IMR-90 (cell line): Measurements from ENCODE around the gene PLEKHG2.

Experiments used
- BHLHE40 ChIP-seq: fragments of 150-350 bp; IDR thresholded peaks from 2 replicates; pipeline ENCODE4 v1.6.1; 2016; ENCODE audit warnings: mild to moderate bottlenecking, low read depth, low read length
- CEBPB ChIP-seq: IDR thresholded peaks from 2 replicates; pipeline ENCODE4 v1.6.1; 2012; ENCODE audit warnings: low read depth, low read length, improper control_type of control experiment
- CHD1 ChIP-seq: IDR thresholded peaks from 2 replicates; pipeline ENCODE4 v1.6.1; 2012; ENCODE audit warnings: low read depth, low read length, improper control_type of control experiment
- ELK1 ChIP-seq: fragments of 150-350 bp; IDR thresholded peaks from 2 replicates; pipeline ENCODE4 v1.6.1; 2016; ENCODE audit warnings: low read depth, mild to moderate bottlenecking, low read length, moderate library complexity, borderline replicate concordance
- FOS ChIP-seq: fragments of 150-350 bp; IDR thresholded peaks from 2 replicates; pipeline ENCODE4 v1.6.1; 2016; ENCODE audit warnings: low read depth, low read length
- MAFK ChIP-seq: IDR thresholded peaks from 2 replicates; pipeline ENCODE4 v1.6.1; 2012; ENCODE audit warnings: low read depth, low read length, improper control_type of control experiment
- MAZ ChIP-seq: IDR thresholded peaks from 2 replicates; pipeline ENCODE4 v1.6.1; 2012; ENCODE audit warnings: low read depth, mild to moderate bottlenecking, low read length, improper control_type of control experiment, moderate library complexity, borderline replicate concordance
- POLR2A ChIP-seq: IDR thresholded peaks from 2 replicates; pipeline ENCODE4 v1.6.1; 2012; ENCODE audit warnings: mild to moderate bottlenecking, low read depth, low read length
- RAD21 ChIP-seq: IDR thresholded peaks from 2 replicates; pipeline ENCODE4 v1.6.1; 2012; ENCODE audit warnings: low read length, improper control_type of control experiment
- RCOR1 ChIP-seq: IDR thresholded peaks from 2 replicates; pipeline ENCODE4 v1.6.1; 2012; ENCODE audit warnings: mild to moderate bottlenecking, low read length, improper control_type of control experiment; ENCODE audit not compliant: insufficient replicate concordance
- RFX5 ChIP-seq: IDR thresholded peaks from 2 replicates; pipeline ENCODE4 v1.8.0; 2012; ENCODE audit warnings: low read depth, mild to moderate bottlenecking, low read length, moderate library complexity
- SMC3 ChIP-seq: fragments of 150-350 bp; IDR thresholded peaks from 2 replicates; pipeline ENCODE4 v1.6.1; 2016; ENCODE audit warnings: low read depth, mild to moderate bottlenecking, antibody characterized with exemption, low read length, moderate library complexity
- TF ChIP-seq, protein P1 (sequence below): conservative IDR thresholded peaks from 2 replicates; pipeline ENCODE4 v1.5.1; 2012; ENCODE audit warnings: mild to moderate bottlenecking, low read depth, low read length, improper control_type of control experiment
- TF ChIP-seq, protein P2 (sequence below): fragments of 150-350 bp; IDR thresholded peaks from 2 replicates; pipeline ENCODE4 v1.6.1; 2017; ENCODE audit warnings: mild to moderate bottlenecking, antibody characterized with exemption, low read length, low read depth

- TF ChIP-seq ELK1 (no peak), POLR2A (no peak), RAD21 (no peak), SMC3 (no peak), FOS (no peak), MAFK (no peak), MAZ (no peak), CEBPB (no peak), RCOR1 (no peak), RFX5 (no peak), CHD1 (no peak), BHLHE40 (no peak)
- TF ChIP-seq, protein P1, sequence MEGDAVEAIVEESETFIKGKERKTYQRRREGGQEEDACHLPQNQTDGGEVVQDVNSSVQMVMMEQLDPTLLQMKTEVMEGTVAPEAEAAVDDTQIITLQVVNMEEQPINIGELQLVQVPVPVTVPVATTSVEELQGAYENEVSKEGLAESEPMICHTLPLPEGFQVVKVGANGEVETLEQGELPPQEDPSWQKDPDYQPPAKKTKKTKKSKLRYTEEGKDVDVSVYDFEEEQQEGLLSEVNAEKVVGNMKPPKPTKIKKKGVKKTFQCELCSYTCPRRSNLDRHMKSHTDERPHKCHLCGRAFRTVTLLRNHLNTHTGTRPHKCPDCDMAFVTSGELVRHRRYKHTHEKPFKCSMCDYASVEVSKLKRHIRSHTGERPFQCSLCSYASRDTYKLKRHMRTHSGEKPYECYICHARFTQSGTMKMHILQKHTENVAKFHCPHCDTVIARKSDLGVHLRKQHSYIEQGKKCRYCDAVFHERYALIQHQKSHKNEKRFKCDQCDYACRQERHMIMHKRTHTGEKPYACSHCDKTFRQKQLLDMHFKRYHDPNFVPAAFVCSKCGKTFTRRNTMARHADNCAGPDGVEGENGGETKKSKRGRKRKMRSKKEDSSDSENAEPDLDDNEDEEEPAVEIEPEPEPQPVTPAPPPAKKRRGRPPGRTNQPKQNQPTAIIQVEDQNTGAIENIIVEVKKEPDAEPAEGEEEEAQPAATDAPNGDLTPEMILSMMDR: no peak
- TF ChIP-seq, protein P2, sequence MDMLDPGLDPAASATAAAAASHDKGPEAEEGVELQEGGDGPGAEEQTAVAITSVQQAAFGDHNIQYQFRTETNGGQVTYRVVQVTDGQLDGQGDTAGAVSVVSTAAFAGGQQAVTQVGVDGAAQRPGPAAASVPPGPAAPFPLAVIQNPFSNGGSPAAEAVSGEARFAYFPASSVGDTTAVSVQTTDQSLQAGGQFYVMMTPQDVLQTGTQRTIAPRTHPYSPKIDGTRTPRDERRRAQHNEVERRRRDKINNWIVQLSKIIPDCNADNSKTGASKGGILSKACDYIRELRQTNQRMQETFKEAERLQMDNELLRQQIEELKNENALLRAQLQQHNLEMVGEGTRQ: no peak
These were observed 32.5 kb upstream of the PLEKHG2 start for GRCh38 chr19:39379865-39380396.
